Neural progenitor cell (in vitro differentiated cells): ENCODE measurements around the gene EFCAB8. TPM values are rescaled to one million over a fixed set of nuclear protein-coding genes. Genes with fewer than 3 reads are reported as not detected.

Source experiments
- DNase-seq: peaks from one replicate; pipeline ENCODE4 v3.0.0-alpha.2; 2016; ENCODE audit warnings: low spot score
- H2AFZ ChIP-seq: fragments of 200-600 bp; sonication (generic); replicated peaks from 2 replicates; pipeline ENCODE4 v1.6.1; 2016; ENCODE audit warnings: antibody characterized with exemption
- H3F3A ChIP-seq: fragments of 200-600 bp; sonication (generic); 2 replicates; pipeline ENCODE4 v1.6.1; 2016; ENCODE audit warnings: antibody characterized with exemption, low read depth
- H3K27ac ChIP-seq: fragments of 200-600 bp; sonication (generic); 2 replicates; pipeline ENCODE4 v1.5.1; 2016; ENCODE audit warnings: mild to moderate bottlenecking
- H3K27me3 ChIP-seq: fragments of 200-600 bp; sonication (generic); 2 replicates; pipeline ENCODE4 v1.6.1; 2016; ENCODE audit warnings: mild to moderate bottlenecking, moderate library complexity
- H3K36me3 ChIP-seq: fragments of 200-600 bp; sonication (generic); 2 replicates; pipeline ENCODE4 v1.5.1; 2016
- H3K4me1 ChIP-seq: fragments of 200-600 bp; sonication (generic); 2 replicates; pipeline ENCODE4 v1.6.1; 2016; ENCODE audit warnings: mixed run types
- H3K4me2 ChIP-seq: fragments of 200-600 bp; sonication (generic); 2 replicates; pipeline ENCODE4 v1.6.1; 2016
- H3K4me3 ChIP-seq: fragments of 200-600 bp; sonication (generic); 2 replicates; pipeline ENCODE4 v1.5.1; 2016
- H3K79me2 ChIP-seq: fragments of 200-600 bp; sonication (generic); 2 replicates; pipeline ENCODE4 v1.6.1; 2016; ENCODE audit warnings: low read depth
- H3K9ac ChIP-seq: fragments of 200-600 bp; sonication (generic); 2 replicates; pipeline ENCODE4 v1.6.1; 2016
- H3K9me3 ChIP-seq: fragments of 200-600 bp; sonication (generic); 2 replicates; pipeline ENCODE4 v1.5.1; 2016; ENCODE audit warnings: low read depth
- H4K20me1 ChIP-seq: fragments of 200-600 bp; sonication (generic); 2 replicates; pipeline ENCODE4 v1.6.1; 2016; ENCODE audit warnings: low read depth
- H3K27ac Mint-ChIP-seq: 3 replicates; pipeline ENCODE4 v1.8.0; 2021; ENCODE audit warnings: mixed read lengths
- H3K27me3 Mint-ChIP-seq: 2 replicates; pipeline ENCODE4 v1.8.0; 2022; ENCODE audit warnings: low read depth, mild to moderate bottlenecking, inconsistent platforms, moderate library complexity, mixed read lengths; ENCODE audit not compliant: insufficient read depth
- H3K36me3 Mint-ChIP-seq: 3 replicates; pipeline ENCODE4 v1.8.0; 2021; ENCODE audit warnings: mixed read lengths
- H3K4me1 Mint-ChIP-seq: 3 replicates; pipeline ENCODE4 v1.8.0; 2021; ENCODE audit warnings: mixed read lengths
- H3K4me3 Mint-ChIP-seq: 3 replicates; pipeline ENCODE4 v1.8.0; 2021; ENCODE audit warnings: mild to moderate bottlenecking, moderate library complexity, mixed read lengths
- H3K9me3 Mint-ChIP-seq: 3 replicates; pipeline ENCODE4 v1.8.0; 2020; ENCODE audit warnings: mixed read lengths
- EZH2 ChIP-seq: fragments of 200-600 bp; sonication (generic); IDR thresholded peaks from 2 replicates; pipeline ENCODE4 v1.6.1; 2017; ENCODE audit warnings: antibody characterized with exemption, mild to moderate bottlenecking, moderate library complexity
- EZH2phosphoT487 ChIP-seq: fragments of 200-600 bp; sonication (generic); IDR thresholded peaks from 2 replicates; pipeline ENCODE4 v1.6.1; 2017; ENCODE audit warnings: antibody characterized with exemption
- total RNA-seq: library from RNA; depleted of rRNA; stranded (reverse); fragments of >200 nt; gene quantifications from 2 replicates; pipeline ENCODE4 v1.2.3, GENCODE V29; 2015; ENCODE audit warnings: low replicate concordance
- TF ChIP-seq, protein P1 (sequence below): fragments of 200-600 bp; sonication (generic); IDR thresholded peaks from 2 replicates; pipeline ENCODE4 v1.5.1; 2017; ENCODE audit warnings: antibody characterized with exemption, mild to moderate bottlenecking

EFCAB8 gene
- total RNA-seq, 1 donor from 2014 or later, result not detected

DNA sequence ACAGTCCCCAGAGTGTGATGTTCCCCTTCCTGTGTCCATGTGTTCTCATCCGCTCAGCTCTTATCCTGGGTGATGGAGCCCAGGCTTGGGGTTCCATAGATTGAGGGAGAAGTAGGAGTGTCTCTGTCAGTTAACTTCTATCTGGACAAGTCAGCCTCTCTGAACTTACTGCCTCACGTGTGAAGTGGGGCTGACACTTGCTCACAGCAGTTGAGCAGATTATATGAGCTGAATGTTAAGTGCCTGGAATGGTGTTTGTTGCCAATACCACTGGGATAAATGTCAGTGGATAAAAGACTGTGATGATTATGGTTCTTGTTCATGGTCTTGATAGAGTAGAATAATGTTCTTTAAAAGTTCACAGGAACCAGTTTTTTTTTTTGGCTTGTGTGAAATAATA is 17.1 kb upstream of the EFCAB8 start:
- peaks cover 4% of the 10 kb centered on the region for H3K36me3 ChIP-seq
- H2AFZ ChIP-seq, result no peak overlapping the region
- peaks cover 48% of the 10 kb centered on the region for H3K79me2 ChIP-seq
- Mint-ChIP-seq H3K27ac (no peak overlapping the region), H3K9me3 (no peaks in the 10 kb centered on the region), H3K4me1 (peaks cover 3% of the 10 kb centered on the region), H3K36me3 (peaks cover 38% of the 10 kb centered on the region), H3K27me3 (peaks cover 4% of the 10 kb centered on the region), H3K4me3 (no peak overlapping the region)
- TF ChIP-seq EZH2phosphoT487 (no peak), EZH2 (no peak)
- TF ChIP-seq, protein P1, sequence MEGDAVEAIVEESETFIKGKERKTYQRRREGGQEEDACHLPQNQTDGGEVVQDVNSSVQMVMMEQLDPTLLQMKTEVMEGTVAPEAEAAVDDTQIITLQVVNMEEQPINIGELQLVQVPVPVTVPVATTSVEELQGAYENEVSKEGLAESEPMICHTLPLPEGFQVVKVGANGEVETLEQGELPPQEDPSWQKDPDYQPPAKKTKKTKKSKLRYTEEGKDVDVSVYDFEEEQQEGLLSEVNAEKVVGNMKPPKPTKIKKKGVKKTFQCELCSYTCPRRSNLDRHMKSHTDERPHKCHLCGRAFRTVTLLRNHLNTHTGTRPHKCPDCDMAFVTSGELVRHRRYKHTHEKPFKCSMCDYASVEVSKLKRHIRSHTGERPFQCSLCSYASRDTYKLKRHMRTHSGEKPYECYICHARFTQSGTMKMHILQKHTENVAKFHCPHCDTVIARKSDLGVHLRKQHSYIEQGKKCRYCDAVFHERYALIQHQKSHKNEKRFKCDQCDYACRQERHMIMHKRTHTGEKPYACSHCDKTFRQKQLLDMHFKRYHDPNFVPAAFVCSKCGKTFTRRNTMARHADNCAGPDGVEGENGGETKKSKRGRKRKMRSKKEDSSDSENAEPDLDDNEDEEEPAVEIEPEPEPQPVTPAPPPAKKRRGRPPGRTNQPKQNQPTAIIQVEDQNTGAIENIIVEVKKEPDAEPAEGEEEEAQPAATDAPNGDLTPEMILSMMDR, result no peak
- no peak for DNase-seq
- no peaks in the 10 kb centered on the region for H3K27me3 ChIP-seq
- no peaks in the 10 kb centered on the region for H3F3A ChIP-seq
- H4K20me1 ChIP-seq, result peaks cover 59% of the 10 kb centered on the region
- H3K4me3 ChIP-seq, result no peak overlapping the region
- no peaks in the 10 kb centered on the region for H3K4me1 ChIP-seq
- H3K9me3 ChIP-seq, result no peaks in the 10 kb centered on the region
- H3K4me2 ChIP-seq, result no peak overlapping the region
- no peak overlapping the region for H3K27ac ChIP-seq
- H3K9ac ChIP-seq, result no peak overlapping the region

- peaks cover 48% of the 10 kb centered on the region for H3K36me3 Mint-ChIP-seq
- Histone ChIP-seq H4K20me1 (peaks cover 56% of the 10 kb centered on the region), H3K4me1 (no peaks in the 10 kb centered on the region), H3K36me3 (peaks cover 4% of the 10 kb centered on the region), H3K4me3 (no peak overlapping the region), H3K9ac (no peak overlapping the region), H3K4me2 (no peak overlapping the region), H3F3A (no peaks in the 10 kb centered on the region), H3K9me3 (no peaks in the 10 kb centered on the region), H3K27me3 (no peaks in the 10 kb centered on the region), H2AFZ (no peak overlapping the region), H3K27ac (no peak overlapping the region), H3K79me2 (peaks cover 48% of the 10 kb centered on the region)
- H3K4me1 Mint-ChIP-seq, result peaks cover 3% of the 10 kb centered on the region
- peaks cover 4% of the 10 kb centered on the region for H3K27me3 Mint-ChIP-seq
- no peak for DNase-seq
- H3K9me3 Mint-ChIP-seq, result no peaks in the 10 kb centered on the region
- no peak for TF ChIP-seq EZH2phosphoT487
- TF ChIP-seq, protein P1, result no peak
- TF ChIP-seq EZH2, result no peak
- H3K4me3 Mint-ChIP-seq, result no peak overlapping the region
- H3K27ac Mint-ChIP-seq, result no peak overlapping the region
Observed at GRCh38 chr20:32842688-32843524, 15.8 kb upstream of the EFCAB8 start.

- peaks cover 55% of the 10 kb centered on the region for H4K20me1 ChIP-seq
- no peaks in the 10 kb centered on the region for H3F3A ChIP-seq
- no peak overlapping the region for H3K9ac ChIP-seq
- Mint-ChIP-seq H3K9me3 (no peaks in the 10 kb centered on the region), H3K27me3 (peaks cover 4% of the 10 kb centered on the region), H3K27ac (no peak overlapping the region), H3K4me3 (no peak overlapping the region), H3K4me1 (peaks cover 3% of the 10 kb centered on the region), H3K36me3 (peaks cover 43% of the 10 kb centered on the region)
- no peaks in the 10 kb centered on the region for H3K27me3 ChIP-seq
- no peaks in the 10 kb centered on the region for H3K4me1 ChIP-seq
- peaks cover 47% of the 10 kb centered on the region for H3K79me2 ChIP-seq
- no peaks in the 10 kb centered on the region for H3K9me3 ChIP-seq
- TF ChIP-seq EZH2phosphoT487, result no peak
- TF ChIP-seq, protein P1, result no peak
- no peak for TF ChIP-seq EZH2
- DNase-seq, result no peak
- H3K36me3 ChIP-seq, result peaks cover 4% of the 10 kb centered on the region
- no peak overlapping the region for H2AFZ ChIP-seq
- no peak overlapping the region for H3K27ac ChIP-seq
- no peak overlapping the region for H3K4me3 ChIP-seq
- H3K4me2 ChIP-seq, result no peak overlapping the region
Observed at GRCh38 chr20:32845786-32846185, 12.9 kb upstream of the EFCAB8 start.
